ENCODE measurements around the gene NINL. TPM values are rescaled to one million over a fixed set of nuclear protein-coding genes. Genes with fewer than 3 reads are reported as not detected.

NINL gene
- total RNA-seq, 1 donor from 2014 or later: 95.5 TPM

- Mint-ChIP-seq H3K36me3 (ENCODE audit: low read depth, unreplicated experiment) (peaks cover 84% of the 10 kb centered on the region), H3K27ac (ENCODE audit: unreplicated experiment) (no peak overlapping the region), H3K4me1 (ENCODE audit: unreplicated experiment) (peaks cover 15% of the 10 kb centered on the region), H3K27me3 (ENCODE audit: unreplicated experiment) (peaks cover 6% of the 10 kb centered on the region), H3K9me3 (ENCODE audit: unreplicated experiment) (peaks cover 28% of the 10 kb centered on the region), H3K4me3 (ENCODE audit: unreplicated experiment) (peak overlapping the region; percentile 78)
- no peak for TF ChIP-seq CTCF (IDR thresholded peaks at IDR 0.05; ENCODE audit: unreplicated experiment)
- DNase-seq (ENCODE audit: low spot score): no peak
Measured at GRCh38 chr20:25517124-25517523, 68.2 kb downstream of the NINL start.

GRCh38 chr20:25514747-25515340 lies 70.5 kb downstream of the NINL start:
- Mint-ChIP-seq H3K36me3 (ENCODE audit: low read depth, unreplicated experiment) (peaks cover 80% of the 10 kb centered on the region), H3K4me3 (ENCODE audit: unreplicated experiment) (peak overlapping the region; percentile 83), H3K4me1 (ENCODE audit: unreplicated experiment) (peaks cover 17% of the 10 kb centered on the region), H3K27ac (ENCODE audit: unreplicated experiment) (no peak overlapping the region), H3K27me3 (ENCODE audit: unreplicated experiment) (peaks cover 6% of the 10 kb centered on the region), H3K9me3 (ENCODE audit: unreplicated experiment) (peaks cover 28% of the 10 kb centered on the region)
- no peak for DNase-seq (ENCODE audit: low spot score)
- TF ChIP-seq CTCF (IDR thresholded peaks at IDR 0.05; ENCODE audit: unreplicated experiment): no peak

GRCh38 chr20:25514195-25514594 lies 71.1 kb downstream of the NINL start:
- H3K27ac Mint-ChIP-seq (ENCODE audit: unreplicated experiment): peak overlapping the region; percentile 32
- DNase-seq (ENCODE audit: low spot score): no peak
- H3K36me3 Mint-ChIP-seq (ENCODE audit: low read depth, unreplicated experiment): peaks cover 82% of the 10 kb centered on the region
- peaks cover 17% of the 10 kb centered on the region for H3K4me1 Mint-ChIP-seq (ENCODE audit: unreplicated experiment)
- peaks cover 28% of the 10 kb centered on the region for H3K9me3 Mint-ChIP-seq (ENCODE audit: unreplicated experiment)
- H3K4me3 Mint-ChIP-seq (ENCODE audit: unreplicated experiment): peak overlapping the region; percentile 83
- H3K27me3 Mint-ChIP-seq (ENCODE audit: unreplicated experiment): peaks cover 6% of the 10 kb centered on the region
- TF ChIP-seq CTCF (IDR thresholded peaks at IDR 0.05; ENCODE audit: unreplicated experiment): no peak

GRCh38 chr20:25512709-25513108 lies 72.6 kb downstream of the NINL start:
- no peak for DNase-seq (ENCODE audit: low spot score)
- no peak for TF ChIP-seq CTCF (IDR thresholded peaks at IDR 0.05; ENCODE audit: unreplicated experiment)
- H3K9me3 Mint-ChIP-seq (ENCODE audit: unreplicated experiment): peaks cover 28% of the 10 kb centered on the region
- peaks cover 23% of the 10 kb centered on the region for H3K4me1 Mint-ChIP-seq (ENCODE audit: unreplicated experiment)
- H3K36me3 Mint-ChIP-seq (ENCODE audit: low read depth, unreplicated experiment): peaks cover 82% of the 10 kb centered on the region
- H3K27ac Mint-ChIP-seq (ENCODE audit: unreplicated experiment): peak overlapping the region; percentile 37
- peak overlapping the region; percentile 31 for H3K4me3 Mint-ChIP-seq (ENCODE audit: unreplicated experiment)
- peaks cover 7% of the 10 kb centered on the region for H3K27me3 Mint-ChIP-seq (ENCODE audit: unreplicated experiment)

GRCh38 chr20:25511183-25511582 lies 74.1 kb downstream of the NINL start:
- TF ChIP-seq CTCF (IDR thresholded peaks at IDR 0.05; ENCODE audit: unreplicated experiment): no peak
- DNase-seq (ENCODE audit: low spot score): no peak
- peaks cover 23% of the 10 kb centered on the region for H3K4me1 Mint-ChIP-seq (ENCODE audit: unreplicated experiment)
- peaks cover 20% of the 10 kb centered on the region for H3K9me3 Mint-ChIP-seq (ENCODE audit: unreplicated experiment)
- no peak overlapping the region for H3K27ac Mint-ChIP-seq (ENCODE audit: unreplicated experiment)
- H3K27me3 Mint-ChIP-seq (ENCODE audit: unreplicated experiment): peaks cover 13% of the 10 kb centered on the region
- H3K36me3 Mint-ChIP-seq (ENCODE audit: low read depth, unreplicated experiment): peaks cover 80% of the 10 kb centered on the region
- no peak overlapping the region for H3K4me3 Mint-ChIP-seq (ENCODE audit: unreplicated experiment)

All from endothelial cell (in vitro differentiated cells).